Tibial artery (tissue), 4 donors: ENCODE data around the gene SH3RF3.

ENCODE experiments used
- DNase-seq, 2 donors: peaks; one replicate each; pipeline ENCODE4 v3.0.0-alpha.2; 2019
- H3K27ac ChIP-seq, 2 donors: fragments of 200-600 bp; sonication (generic) in 1 of 2; 1 replicate in 1 of 2; 2 replicates in 1 of 2; pipeline ENCODE4 v1.5.1; 2018 to 2019; ENCODE audit warnings: mild to moderate bottlenecking in 1 of 2
- H3K27me3 ChIP-seq, 2 donors: fragments of 200-600 bp; sonication (generic) in 1 of 2; one replicate each; pipeline versions ENCODE4 v1.5.1 to v1.6.0; 2016 to 2019
- H3K36me3 ChIP-seq, 3 donors: fragments of 200-600 bp; sonication (generic) in 2 of 3; one replicate each; pipeline ENCODE4 v1.5.1; 2016 to 2019; ENCODE audit warnings: mild to moderate bottlenecking in 2 of 3
- H3K4me1 ChIP-seq, 4 donors: fragments of 200-600 bp; sonication (generic) in 2 of 4; 1 replicate in 3 of 4; 2 replicates in 1 of 4; pipeline ENCODE4 v1.5.1; 2016 to 2019
- H3K4me3 ChIP-seq, 2 donors: fragments of 200-600 bp; sonication (generic) in 1 of 2; 1 replicate in 1 of 2; 2 replicates in 1 of 2; pipeline ENCODE4 v1.5.1; 2018 to 2019; ENCODE audit warnings: mild to moderate bottlenecking in 2 of 2
- H3K9me3 ChIP-seq, 3 donors: fragments of 200-600 bp; sonication (generic) in 1 of 3; one replicate each; pipeline ENCODE4 v1.5.1; 2016 to 2019
- CTCF ChIP-seq, 2 experiments: fragments of 200-600 bp in 1 of 2; fragments of 450-650 bp in 1 of 2; IDR thresholded peaks; one replicate each; pipeline ENCODE4 v1.5.1; 2017 to 2019; ENCODE audit warnings: antibody characterized with exemption in 2 of 2, mild to moderate bottlenecking in 1 of 2, moderate library complexity in 1 of 2
- intact Hi-C: fragments of 100-400 bp; cut with DNase I; formaldehyde crosslinking; loops from one replicate; pipeline ENCODE4 v1.15.0; 2023; ENCODE audit warnings: low total_unique reads

The SH3RF3 gene

GRCh38 chr2:109143214-109144187 is 14.5 kb downstream of the SH3RF3 start:
- H3K27me3 ChIP-seq = no peaks in the 10 kb centered on the region
- no peak overlapping the region for H3K4me3 ChIP-seq
- peak in 1 of 2 donors; percentile 12 for DNase-seq
- TF ChIP-seq CTCF (IDR thresholded peaks at IDR 0.05) = no peak
- no peaks in the 10 kb centered on the region for H3K9me3 ChIP-seq
- intact Hi-C loops = no loop called here
- H3K36me3 ChIP-seq = no peaks in the 10 kb centered on the region
- peaks cover 0 to 7% (median 0%) of the 10 kb centered on the region in 4 donors for H3K4me1 ChIP-seq
- no peak overlapping the region for H3K27ac ChIP-seq

- H3K27me3 ChIP-seq = no peaks in the 10 kb centered on the region
- H3K4me3 ChIP-seq = no peak overlapping the region
- intact Hi-C loops = no loop called here
- TF ChIP-seq CTCF (IDR thresholded peaks at IDR 0.05) = no peak
- H3K27ac ChIP-seq = no peak overlapping the region
- no peaks in the 10 kb centered on the region for H3K9me3 ChIP-seq
- H3K36me3 ChIP-seq = no peaks in the 10 kb centered on the region
- DNase-seq = peak in 1 of 2 donors; percentile 35
- H3K4me1 ChIP-seq = peaks cover 0 to 15% (median 0%) of the 10 kb centered on the region in 4 donors
Observed at GRCh38 chr2:109144271-109144670, 15.3 kb downstream of the SH3RF3 start.

GRCh38 chr2:109144721-109145120 is 15.7 kb downstream of the SH3RF3 start:
- Histone ChIP-seq H3K36me3 (no peaks in the 10 kb centered on the region), H3K27me3 (no peaks in the 10 kb centered on the region), H3K4me3 (no peak overlapping the region), H3K9me3 (no peaks in the 10 kb centered on the region), H3K27ac (no peak overlapping the region), H3K4me1 (peaks cover 0 to 16% (median 0%) of the 10 kb centered on the region in 4 donors)
- TF ChIP-seq CTCF (IDR thresholded peaks at IDR 0.05) = no peak
- DNase-seq = peak in 1 of 2 donors; percentile 58
- intact Hi-C loops = no loop called here

GRCh38 chr2:109145286-109145685 is 16.3 kb downstream of the SH3RF3 start:
- TF ChIP-seq CTCF (IDR thresholded peaks at IDR 0.05) = no peak
- intact Hi-C loops = no loop called here
- peak in 1 of 2 donors; percentile 55 for DNase-seq

GRCh38 chr2:109147405-109147804 is 18.4 kb downstream of the SH3RF3 start:
- no peak overlapping the region for H3K27ac ChIP-seq
- DNase-seq = no peak
- no peak overlapping the region for H3K4me3 ChIP-seq
- H3K4me1 ChIP-seq = peaks cover 0 to 16% (median 0%) of the 10 kb centered on the region in 4 donors
- no peaks in the 10 kb centered on the region for H3K27me3 ChIP-seq
- no peaks in the 10 kb centered on the region for H3K9me3 ChIP-seq
- intact Hi-C loops = no loop called here
- no peaks in the 10 kb centered on the region for H3K36me3 ChIP-seq
- no peak for TF ChIP-seq CTCF (IDR thresholded peaks at IDR 0.05)

More at GRCh38 chr2:109145286-109145685, 16.3 kb downstream of the SH3RF3 start:
- Histone ChIP-seq H3K9me3 (no peaks in the 10 kb centered on the region), H3K27ac (no peak overlapping the region), H3K27me3 (no peaks in the 10 kb centered on the region), H3K4me3 (no peak overlapping the region), H3K36me3 (no peaks in the 10 kb centered on the region), H3K4me1 (peaks cover 0 to 16% (median 0%) of the 10 kb centered on the region in 4 donors)
